HEK293 (cell line): Measurements from ENCODE around the gene SLC4A11.

Experiments
- ZBTB8A ChIP-seq: fragments of 450-650 bp; formaldehyde crosslinking; IDR thresholded peaks from 2 replicates; pipeline ENCODE4 v1.5.1; 2016; ENCODE audit warnings: missing biosample characterization, missing genetic modification characterization
- ZNF24 ChIP-seq: fragments of 450-650 bp; formaldehyde crosslinking; IDR thresholded peaks from 2 replicates; pipeline ENCODE4 v1.5.1; 2016; ENCODE audit warnings: missing biosample characterization, missing genetic modification characterization
- ZNF248 ChIP-seq: fragments of 450-650 bp; formaldehyde crosslinking; IDR thresholded peaks from 2 replicates; pipeline ENCODE4 v1.5.1; 2017; ENCODE audit warnings: missing biosample characterization, missing genetic modification characterization
- ZNF274 ChIP-seq, 2 experiments: fragments of 200-500 bp in 1 of 2; fragments of 450-650 bp in 1 of 2; sonication (Bioruptor generic) in 1 of 2; formaldehyde crosslinking in 1 of 2; IDR thresholded peaks; 2 replicates each; pipeline versions ENCODE4 v1.5.1 to v1.6.1; 2014 to 2016; ENCODE audit warnings: borderline replicate concordance in 1 of 2, inconsistent platforms in 1 of 2, low read length in 1 of 2, missing biosample characterization in 1 of 2, missing genetic modification characterization in 1 of 2
- ZNF514 ChIP-seq: fragments of 450-650 bp; formaldehyde crosslinking; IDR thresholded peaks from 2 replicates; pipeline ENCODE4 v1.5.1; 2016; ENCODE audit warnings: missing biosample characterization, missing genetic modification characterization
- ZNF621 ChIP-seq: fragments of 450-650 bp; formaldehyde crosslinking; IDR thresholded peaks from 2 replicates; pipeline ENCODE4 v1.5.1; 2017; ENCODE audit warnings: missing biosample characterization, missing genetic modification characterization
- ZNF670 ChIP-seq: fragments of 450-650 bp; formaldehyde crosslinking; IDR thresholded peaks from 2 replicates; pipeline ENCODE4 v1.5.1; 2016; ENCODE audit warnings: missing biosample characterization, missing genetic modification characterization, low read depth
- TF ChIP-seq, protein P1 (sequence below): fragments of 450-650 bp; formaldehyde crosslinking; IDR thresholded peaks from 2 replicates; pipeline ENCODE4 v1.5.1; 2016; ENCODE audit warnings: missing biosample characterization, missing genetic modification characterization
- TF ChIP-seq, protein P2 (sequence below): fragments of 450-650 bp; formaldehyde crosslinking; IDR thresholded peaks from 2 replicates; pipeline ENCODE4 v1.5.1; 2016; ENCODE audit warnings: missing biosample characterization, missing genetic modification characterization, borderline replicate concordance

DNA sequence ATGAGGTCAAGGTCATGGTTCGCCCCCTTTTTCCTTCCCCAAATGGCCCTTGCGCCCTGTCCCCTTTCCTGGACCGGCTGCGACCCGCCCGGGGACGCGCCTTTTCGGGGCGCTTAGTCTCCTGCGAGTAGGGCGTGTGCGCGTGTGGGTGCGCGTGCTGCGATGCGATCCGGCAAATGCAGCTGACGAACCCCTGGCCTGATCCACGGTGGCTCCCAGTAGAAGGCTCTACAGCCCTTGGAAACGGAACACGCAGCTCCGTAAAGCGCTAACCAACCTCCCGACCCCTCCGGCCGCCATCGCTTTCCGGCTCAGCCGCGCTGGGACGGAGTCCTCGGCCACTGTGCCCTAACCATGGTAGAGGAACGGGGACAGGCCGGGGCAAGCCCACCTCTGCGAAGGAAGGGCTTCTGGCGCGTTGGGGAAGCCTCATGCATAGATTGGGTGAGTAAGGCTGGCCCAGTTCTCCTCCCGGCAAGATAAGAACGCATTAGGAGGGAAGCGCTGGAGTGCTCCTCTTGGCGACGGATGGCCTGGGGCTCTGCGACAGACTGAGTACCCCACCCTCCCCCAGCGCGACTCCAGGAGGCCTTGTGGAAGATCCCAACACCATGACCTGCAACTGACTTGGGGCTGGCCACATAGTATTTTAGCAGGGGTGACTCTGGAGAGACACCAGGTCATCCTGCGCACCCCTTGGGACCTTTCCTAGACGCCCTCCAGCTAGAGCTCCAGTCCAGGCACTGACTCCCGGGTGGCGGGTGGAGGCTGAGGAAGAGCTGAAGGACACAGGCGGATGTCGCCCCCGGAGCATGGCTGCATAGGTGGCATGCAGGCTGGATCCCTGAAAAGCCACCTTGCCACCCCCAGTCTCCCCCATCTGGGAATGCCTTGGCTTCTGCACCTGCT, 1.1 kb upstream of the SLC4A11 start:
- TF ChIP-seq, protein P1, sequence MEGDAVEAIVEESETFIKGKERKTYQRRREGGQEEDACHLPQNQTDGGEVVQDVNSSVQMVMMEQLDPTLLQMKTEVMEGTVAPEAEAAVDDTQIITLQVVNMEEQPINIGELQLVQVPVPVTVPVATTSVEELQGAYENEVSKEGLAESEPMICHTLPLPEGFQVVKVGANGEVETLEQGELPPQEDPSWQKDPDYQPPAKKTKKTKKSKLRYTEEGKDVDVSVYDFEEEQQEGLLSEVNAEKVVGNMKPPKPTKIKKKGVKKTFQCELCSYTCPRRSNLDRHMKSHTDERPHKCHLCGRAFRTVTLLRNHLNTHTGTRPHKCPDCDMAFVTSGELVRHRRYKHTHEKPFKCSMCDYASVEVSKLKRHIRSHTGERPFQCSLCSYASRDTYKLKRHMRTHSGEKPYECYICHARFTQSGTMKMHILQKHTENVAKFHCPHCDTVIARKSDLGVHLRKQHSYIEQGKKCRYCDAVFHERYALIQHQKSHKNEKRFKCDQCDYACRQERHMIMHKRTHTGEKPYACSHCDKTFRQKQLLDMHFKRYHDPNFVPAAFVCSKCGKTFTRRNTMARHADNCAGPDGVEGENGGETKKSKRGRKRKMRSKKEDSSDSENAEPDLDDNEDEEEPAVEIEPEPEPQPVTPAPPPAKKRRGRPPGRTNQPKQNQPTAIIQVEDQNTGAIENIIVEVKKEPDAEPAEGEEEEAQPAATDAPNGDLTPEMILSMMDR (tag by site-specific recombination) = no peak
- TF ChIP-seq, protein P2, sequence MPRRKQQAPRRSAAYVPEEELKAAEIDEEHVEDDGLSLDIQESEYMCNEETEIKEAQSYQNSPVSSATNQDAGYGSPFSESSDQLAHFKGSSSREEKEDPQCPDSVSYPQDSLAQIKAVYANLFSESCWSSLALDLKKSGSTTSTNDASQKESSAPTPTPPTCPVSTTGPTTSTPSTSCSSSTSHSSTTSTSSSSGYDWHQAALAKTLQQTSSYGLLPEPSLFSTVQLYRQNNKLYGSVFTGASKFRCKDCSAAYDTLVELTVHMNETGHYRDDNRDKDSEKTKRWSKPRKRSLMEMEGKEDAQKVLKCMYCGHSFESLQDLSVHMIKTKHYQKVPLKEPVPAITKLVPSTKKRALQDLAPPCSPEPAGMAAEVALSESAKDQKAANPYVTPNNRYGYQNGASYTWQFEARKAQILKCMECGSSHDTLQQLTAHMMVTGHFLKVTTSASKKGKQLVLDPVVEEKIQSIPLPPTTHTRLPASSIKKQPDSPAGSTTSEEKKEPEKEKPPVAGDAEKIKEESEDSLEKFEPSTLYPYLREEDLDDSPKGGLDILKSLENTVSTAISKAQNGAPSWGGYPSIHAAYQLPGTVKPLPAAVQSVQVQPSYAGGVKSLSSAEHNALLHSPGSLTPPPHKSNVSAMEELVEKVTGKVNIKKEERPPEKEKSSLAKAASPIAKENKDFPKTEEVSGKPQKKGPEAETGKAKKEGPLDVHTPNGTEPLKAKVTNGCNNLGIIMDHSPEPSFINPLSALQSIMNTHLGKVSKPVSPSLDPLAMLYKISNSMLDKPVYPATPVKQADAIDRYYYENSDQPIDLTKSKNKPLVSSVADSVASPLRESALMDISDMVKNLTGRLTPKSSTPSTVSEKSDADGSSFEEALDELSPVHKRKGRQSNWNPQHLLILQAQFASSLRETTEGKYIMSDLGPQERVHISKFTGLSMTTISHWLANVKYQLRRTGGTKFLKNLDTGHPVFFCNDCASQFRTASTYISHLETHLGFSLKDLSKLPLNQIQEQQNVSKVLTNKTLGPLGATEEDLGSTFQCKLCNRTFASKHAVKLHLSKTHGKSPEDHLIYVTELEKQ (tag by site-specific recombination) = no peak
- TF ChIP-seq ZBTB8A (tag by site-specific recombination) (no peak), ZNF670 (no peak), ZNF248 (tag by site-specific recombination) (no peak), ZNF24 (no peak), ZNF514 (tag by site-specific recombination) (no peak), ZNF621 (tag by site-specific recombination) (no peak), ZNF274 (IDR thresholded peaks at IDR 0.05; ENCODE audit: low read length) (no peak), ZNF274 (tag by site-specific recombination; IDR thresholded peaks at IDR 0.05; ENCODE audit: borderline replicate concordance) (no peak)
